ENCODE results near the gene PLXND1.

Gene PLXND1

DNA sequence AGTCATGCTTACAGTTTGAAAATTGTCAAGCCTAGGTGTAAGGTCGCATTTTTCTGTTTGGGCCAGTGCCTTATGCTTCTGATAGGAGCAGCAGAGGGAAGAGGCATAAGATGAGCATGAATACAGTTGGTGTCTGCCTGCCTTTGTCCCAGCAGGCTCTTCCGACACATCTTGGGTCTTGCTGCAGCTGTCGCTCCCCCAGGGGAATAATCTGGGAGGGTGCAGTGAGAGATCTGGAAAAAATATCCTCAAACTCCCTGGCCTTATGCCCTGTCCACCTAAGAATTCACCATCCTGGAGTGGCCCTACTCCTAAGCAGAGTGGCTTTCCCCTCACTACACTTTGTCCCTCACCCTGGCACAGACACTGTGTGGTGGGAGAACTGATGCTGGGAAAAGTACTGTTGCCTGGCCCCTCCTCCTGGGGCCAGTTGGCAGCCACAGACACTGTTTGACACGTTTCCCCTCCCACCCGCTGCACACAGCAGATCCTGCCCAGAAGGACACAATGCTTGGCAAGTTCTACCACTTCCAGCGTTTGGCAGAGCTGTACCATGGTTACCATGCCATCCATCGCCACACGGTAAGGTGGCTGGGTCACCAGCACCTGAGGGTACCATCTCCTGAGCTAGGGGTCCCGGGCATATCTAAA, 99.2 kb downstream of the PLXND1 start:
- peaks cover 67% of the 10 kb centered on the region for H3K4me1 ChIP-seq
- no peak for TF ChIP-seq Cebpa-rat (IDR thresholded peaks at IDR 0.05)
- peak overlapping the region; percentile 22 for H3K9ac ChIP-seq
- H3K4me3 ChIP-seq, result peak overlapping the region; percentile 37; the same call in 1 of the 2 replicates
- H4K20me1 ChIP-seq, result no peaks in the 10 kb centered on the region
- peaks cover 28% of the 10 kb centered on the region for H3K36me3 ChIP-seq
- no peaks in the 10 kb centered on the region for H3K9me3 ChIP-seq
- peak overlapping the region; percentile 76 for H3K27ac ChIP-seq
- no peaks in the 10 kb centered on the region for H3K27me3 ChIP-seq
- peak overlapping the region; percentile 72 for H3K4me2 ChIP-seq

DNA sequence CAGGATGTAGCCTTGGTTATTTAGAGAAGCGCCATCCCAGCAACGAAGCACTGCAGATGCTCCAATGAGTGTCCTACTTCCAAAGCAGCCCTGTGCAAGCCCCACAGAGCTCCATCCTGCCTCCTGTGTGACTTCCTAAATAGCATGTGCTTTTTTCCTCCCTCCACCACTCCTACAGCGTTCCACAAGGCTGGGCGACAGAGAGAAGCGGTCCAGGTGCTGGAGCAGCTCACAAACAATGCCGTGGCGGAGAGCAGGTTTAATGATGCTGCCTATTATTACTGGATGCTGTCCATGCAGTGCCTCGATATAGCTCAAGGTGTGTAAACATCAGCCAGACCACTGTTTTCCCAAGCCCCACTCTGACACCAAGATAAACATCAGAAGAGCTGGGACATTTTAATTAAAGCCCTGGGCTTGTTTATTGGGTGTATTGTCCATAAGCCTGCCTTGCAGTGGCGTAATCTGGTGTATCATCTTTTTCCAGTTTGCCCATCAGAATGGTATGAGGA, 100.2 kb downstream of the PLXND1 start:
- peaks cover 29% of the 10 kb centered on the region for H3K36me3 ChIP-seq
- no peak overlapping the region for H3K4me3 ChIP-seq
- H3K27ac ChIP-seq, result peak overlapping the region; percentile 76
- H3K4me1 ChIP-seq, result peaks cover 67% of the 10 kb centered on the region
- peak overlapping the region; percentile 72 for H3K4me2 ChIP-seq
- H3K27me3 ChIP-seq, result no peaks in the 10 kb centered on the region
- no peaks in the 10 kb centered on the region for H3K9me3 ChIP-seq
- H4K20me1 ChIP-seq, result no peaks in the 10 kb centered on the region
- peak overlapping the region; percentile 22; the same call in 1 of the 2 replicates for H3K9ac ChIP-seq
- TF ChIP-seq Cebpa-rat (IDR thresholded peaks at IDR 0.05), result no peak

DNA sequence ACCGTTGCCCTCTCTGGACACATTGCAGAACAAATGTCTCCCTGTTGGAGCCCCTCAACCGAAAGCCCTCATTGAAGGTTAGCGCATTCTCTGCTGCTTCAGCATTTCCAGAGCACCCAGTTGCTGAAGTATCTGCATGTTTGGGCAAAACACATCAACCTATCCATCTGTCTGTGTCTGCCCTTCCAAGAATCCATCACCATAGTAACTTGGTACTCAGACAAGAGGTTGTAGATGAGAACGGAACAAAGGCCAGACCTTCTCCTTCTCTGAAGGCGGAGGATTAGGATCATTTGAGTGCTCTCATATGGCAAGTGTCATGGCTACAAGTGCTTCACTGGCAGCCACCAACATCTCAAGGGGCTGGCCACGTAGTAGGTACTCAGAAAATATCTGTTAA, 101.1 kb downstream of the PLXND1 start:
- no peak for TF ChIP-seq Cebpa-rat (IDR thresholded peaks at IDR 0.05)
- Histone ChIP-seq H4K20me1 (no peaks in the 10 kb centered on the region), H3K36me3 (peaks cover 39% of the 10 kb centered on the region), H3K9me3 (no peaks in the 10 kb centered on the region), H3K27me3 (no peaks in the 10 kb centered on the region), H3K9ac (no peak overlapping the region), H3K4me2 (no peak overlapping the region; the same call in 1 of the 2 replicates), H3K27ac (0 out of 2 replicates have a peak overlapping the region, but pooled peaks have one; percentile 76), H3K4me1 (peaks cover 58% of the 10 kb centered on the region), H3K4me3 (no peak overlapping the region)

Data from BLaER1 (cell line).